Measurements from ENCODE around the gene PAQR8. TPM values are rescaled to one million over a fixed set of nuclear protein-coding genes. Genes with fewer than 3 reads are reported as not detected.
A peak's percentile ranks its signal among the peaks of the same experiment; 100 is the strongest.

PAQR8 gene
- total and polyA plus RNA-seq, 2 of the 13 experiments (the other 11 are each of a cell fraction or from before 2014, with no cell fraction given), result 37.7 to 50.7 TPM

- TF ChIP-seq FOXP4 (CRISPR knock-in tag; IDR thresholded peaks at IDR 0.05) (0 out of 2 replicates have a peak, but pooled peaks have one; percentile 44), CCAR2 (optimal IDR thresholded peaks at IDR 0.05; ENCODE audit: low read depth, low read length) (no peak), EP300 (IDR thresholded peaks at IDR 0.05; ENCODE audit: low read depth in 2 of 2, low read length in 2 of 2) (peak in 1 of 2 experiments; percentile 46; a peak in 2 of 4 replicates), EP300 (CRISPR knock-in tag; IDR thresholded peaks at IDR 0.05; ENCODE audit: borderline replicate concordance) (no peak), MAFK (conservative IDR thresholded peaks at IDR 0.05 in 1 of 2, IDR thresholded peaks at IDR 0.05 in 1 of 2; ENCODE audit: low read length in 2 of 2) (peak; percentile 40 to 46; a peak in 3 of 4 replicates), NFE2 (CRISPR knock-in tag; IDR thresholded peaks at IDR 0.05) (no peak), ZNF331 (CRISPR knock-in tag; IDR thresholded peaks at IDR 0.05) (peak; percentile 51; the same call in 1 of the 2 replicates), SOX5 (CRISPR knock-in tag; IDR thresholded peaks at IDR 0.05; ENCODE audit: borderline replicate concordance) (peak; percentile 75; the same call in 1 of the 2 replicates), ESRRA (CRISPR knock-in tag; IDR thresholded peaks at IDR 0.05; ENCODE audit: low read depth) (0 out of 2 replicates have a peak, but pooled peaks have one; percentile 40), SMC3 (IDR thresholded peaks at IDR 0.05; ENCODE audit: low read length) (no peak), NR2F6 (IDR thresholded peaks at IDR 0.05) (no peak), NR2F6 (CRISPR knock-in tag; IDR thresholded peaks at IDR 0.05) (0 out of 2 replicates have a peak, but pooled peaks have one; percentile 35), ARID3A (IDR thresholded peaks at IDR 0.05; ENCODE audit: low read depth, low read length) (no peak)
- TF ChIP-seq, protein P1, sequence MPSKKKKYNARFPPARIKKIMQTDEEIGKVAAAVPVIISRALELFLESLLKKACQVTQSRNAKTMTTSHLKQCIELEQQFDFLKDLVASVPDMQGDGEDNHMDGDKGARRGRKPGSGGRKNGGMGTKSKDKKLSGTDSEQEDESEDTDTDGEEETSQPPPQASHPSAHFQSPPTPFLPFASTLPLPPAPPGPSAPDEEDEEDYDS (CRISPR knock-in tag; IDR thresholded peaks at IDR 0.05), result 0 out of 2 replicates have a peak, but pooled peaks have one; percentile 37
- TF ChIP-seq, protein P2, sequence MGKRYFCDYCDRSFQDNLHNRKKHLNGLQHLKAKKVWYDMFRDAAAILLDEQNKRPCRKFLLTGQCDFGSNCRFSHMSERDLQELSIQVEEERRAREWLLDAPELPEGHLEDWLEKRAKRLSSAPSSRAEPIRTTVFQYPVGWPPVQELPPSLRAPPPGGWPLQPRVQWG (CRISPR knock-in tag; IDR thresholded peaks at IDR 0.05; ENCODE audit: borderline replicate concordance, low read depth), result no peak
Measured at GRCh38 chr6:52376763-52377162, 14.8 kb downstream of the PAQR8 start (continued).
